Activated CD4-positive, alpha-beta memory T cell treated with anti-CD3 and anti-CD28 coated beads for 36 hours (primary cell): ENCODE results near the gene HOXA13. TPM values are rescaled to one million over a fixed set of nuclear protein-coding genes. Genes with fewer than 3 reads are reported as not detected.

ENCODE experiments used
- CTCF ChIA-PET: fragments of 350-600 bp; sonication (Branson Sonifier 250); formaldehyde crosslinking; loops from one replicate; lab custom pipeline; 2021; ENCODE audit warnings: antibody characterized with exemption, inconsistent platforms; lab: Charles Lee
- POLR2A ChIA-PET: fragments of 350-600 bp; sonication (Branson Sonifier 250); formaldehyde crosslinking; loops from one replicate; lab custom pipeline; 2021; ENCODE audit warnings: antibody characterized with exemption; lab: Charles Lee
- DNase-seq: peaks from one replicate; pipeline ENCODE4 v3.0.0-alpha.2; 2020
- H3K27ac Mint-ChIP-seq: one replicate; pipeline ENCODE4 v1.8.0; 2021; ENCODE audit warnings: mixed read lengths
- H3K27me3 Mint-ChIP-seq: one replicate; pipeline ENCODE4 v1.8.0; 2021; ENCODE audit warnings: mixed read lengths
- H3K36me3 Mint-ChIP-seq: one replicate; pipeline ENCODE4 v1.8.0; 2021; ENCODE audit warnings: mixed read lengths
- H3K4me1 Mint-ChIP-seq: one replicate; pipeline ENCODE4 v1.8.0; 2021; ENCODE audit warnings: low read depth, mixed read lengths
- H3K4me3 Mint-ChIP-seq: one replicate; pipeline ENCODE4 v1.8.0; 2021; ENCODE audit warnings: mild to moderate bottlenecking, mixed read lengths
- H3K9me3 Mint-ChIP-seq: one replicate; pipeline ENCODE4 v1.8.0; 2021; ENCODE audit warnings: mixed read lengths
- intact Hi-C: fragments of 100-400 bp; cut with micrococcal nuclease; formaldehyde crosslinking; loops from one replicate; pipeline ENCODE4 v1.15.1; 2023
- total RNA-seq, 2 experiments: library from RNA; stranded (reverse); gene quantifications; one replicate each; pipeline ENCODE4 v1.2.3, GENCODE V29; 2021

The HOXA13 gene
- total RNA-seq, 2 experiments from 2014 or later = not detected

GRCh38 chr7:27224983-27225934 is 25.4 kb upstream of the HOXA13 start:
- Mint-ChIP-seq H3K27me3 (peaks cover 48% of the 10 kb centered on the region), H3K4me3 (no peak overlapping the region), H3K36me3 (no peaks in the 10 kb centered on the region), H3K9me3 (no peaks in the 10 kb centered on the region), H3K4me1 (peaks cover 5% of the 10 kb centered on the region), H3K27ac (no peak overlapping the region)
- intact Hi-C loops = no loop called here
- no peak for DNase-seq
- ChIA-PET CTCF (interaction anchor here (0.6 kb wide), 1 partner anchor 397 kb away, joined by 3 read pairs; no protein-coding TSS in a partner anchor), POLR2A (no interaction called here)

GRCh38 chr7:27223941-27224575 is 24.2 kb upstream of the HOXA13 start:
- intact Hi-C loops = loop anchor here (2.0 kb wide), 1 partner anchor 13 kb away; no protein-coding TSS in a partner anchor
- H3K4me1 Mint-ChIP-seq = peaks cover 5% of the 10 kb centered on the region
- ChIA-PET CTCF (no interaction called here), POLR2A (no interaction called here)
- H3K36me3 Mint-ChIP-seq = no peaks in the 10 kb centered on the region
- no peak for DNase-seq
- H3K27ac Mint-ChIP-seq = no peak overlapping the region
- H3K4me3 Mint-ChIP-seq = no peak overlapping the region
- H3K9me3 Mint-ChIP-seq = no peaks in the 10 kb centered on the region
- H3K27me3 Mint-ChIP-seq = peaks cover 57% of the 10 kb centered on the region

- DNase-seq = no peak
- ChIA-PET CTCF (no interaction called here), POLR2A (no interaction called here)
- Mint-ChIP-seq H3K9me3 (no peaks in the 10 kb centered on the region), H3K36me3 (no peaks in the 10 kb centered on the region), H3K27me3 (peaks cover 55% of the 10 kb centered on the region), H3K27ac (no peak overlapping the region), H3K4me3 (no peak overlapping the region), H3K4me1 (peaks cover 5% of the 10 kb centered on the region)
- intact Hi-C loops = no loop called here
Observed at GRCh38 chr7:27221201-27221797, 21.4 kb upstream of the HOXA13 start.

GRCh38 chr7:27220440-27220955 is 20.6 kb upstream of the HOXA13 start:
- H3K9me3 Mint-ChIP-seq = no peaks in the 10 kb centered on the region
- peaks cover 60% of the 10 kb centered on the region for H3K27me3 Mint-ChIP-seq
- no peak overlapping the region for H3K4me3 Mint-ChIP-seq
- no peak overlapping the region for H3K27ac Mint-ChIP-seq
- intact Hi-C loops = no loop called here
- H3K4me1 Mint-ChIP-seq = peaks cover 5% of the 10 kb centered on the region
- DNase-seq = no peak
- ChIA-PET CTCF (no interaction called here), POLR2A (interaction anchor here (0.6 kb wide), 1 partner anchor 8 kb away, joined by 3 read pairs; no protein-coding TSS in a partner anchor)
- H3K36me3 Mint-ChIP-seq = no peaks in the 10 kb centered on the region

GRCh38 chr7:27219821-27220220 is 19.9 kb upstream of the HOXA13 start:
- peaks cover 3% of the 10 kb centered on the region for H3K4me1 Mint-ChIP-seq
- no peak overlapping the region for H3K4me3 Mint-ChIP-seq
- no peak overlapping the region for H3K27ac Mint-ChIP-seq
- intact Hi-C loops = no loop called here
- H3K27me3 Mint-ChIP-seq = peaks cover 59% of the 10 kb centered on the region
- H3K36me3 Mint-ChIP-seq = no peaks in the 10 kb centered on the region
- H3K9me3 Mint-ChIP-seq = no peaks in the 10 kb centered on the region
- CTCF ChIA-PET = no interaction called here
- POLR2A ChIA-PET = no interaction called here
- DNase-seq = no peak

GRCh38 chr7:27217951-27218350 is 18.1 kb upstream of the HOXA13 start:
- POLR2A ChIA-PET = no interaction called here
- no peak for DNase-seq
- Mint-ChIP-seq H3K9me3 (no peaks in the 10 kb centered on the region), H3K36me3 (no peaks in the 10 kb centered on the region), H3K27me3 (peaks cover 65% of the 10 kb centered on the region), H3K4me1 (peaks cover 4% of the 10 kb centered on the region), H3K4me3 (no peak overlapping the region), H3K27ac (no peak overlapping the region)
- intact Hi-C loops = no loop called here
- CTCF ChIA-PET = interaction anchor here (0.7 to 1.2 kb wide), 3 partner anchors 8 to 68 kb away, joined by 3 to 5 read pairs (median 4); no protein-coding TSS in a partner anchor

GRCh38 chr7:27215356-27215755 is 15.5 kb upstream of the HOXA13 start:
- H3K9me3 Mint-ChIP-seq = no peaks in the 10 kb centered on the region
- intact Hi-C loops = no loop called here
- DNase-seq = no peak
- ChIA-PET CTCF (no interaction called here), POLR2A (no interaction called here)
- H3K4me1 Mint-ChIP-seq = peaks cover 11% of the 10 kb centered on the region
- H3K27me3 Mint-ChIP-seq = peaks cover 73% of the 10 kb centered on the region
- no peaks in the 10 kb centered on the region for H3K36me3 Mint-ChIP-seq
- H3K4me3 Mint-ChIP-seq = no peak overlapping the region
- H3K27ac Mint-ChIP-seq = no peak overlapping the region

GRCh38 chr7:27214239-27214950 is 14.5 kb upstream of the HOXA13 start:
- Mint-ChIP-seq H3K27me3 (peaks cover 73% of the 10 kb centered on the region), H3K27ac (no peak overlapping the region), H3K36me3 (no peaks in the 10 kb centered on the region), H3K4me3 (no peak overlapping the region), H3K9me3 (no peaks in the 10 kb centered on the region), H3K4me1 (peaks cover 13% of the 10 kb centered on the region)
- CTCF ChIA-PET = no interaction called here
- POLR2A ChIA-PET = no interaction called here
- DNase-seq = no peak
- intact Hi-C loops = loop anchor here (5.0 kb wide), 1 partner anchor 718 kb away; no protein-coding TSS in a partner anchor

- no peak overlapping the region for H3K27ac Mint-ChIP-seq
- POLR2A ChIA-PET = no interaction called here
- no peak overlapping the region for H3K4me3 Mint-ChIP-seq
- CTCF ChIA-PET = interaction anchor here (0.7 to 1.3 kb wide), 2 partner anchors 9 to 14 kb away, joined by 3 read pairs; no protein-coding TSS in a partner anchor
- no peaks in the 10 kb centered on the region for H3K36me3 Mint-ChIP-seq
- peaks cover 75% of the 10 kb centered on the region for H3K27me3 Mint-ChIP-seq
- no peak for DNase-seq
- H3K9me3 Mint-ChIP-seq = no peaks in the 10 kb centered on the region
- intact Hi-C loops = loop anchor here (5.0 kb wide), 1 partner anchor 719 kb away; no protein-coding TSS in a partner anchor
- H3K4me1 Mint-ChIP-seq = peaks cover 13% of the 10 kb centered on the region
Observed at GRCh38 chr7:27213433-27214238, 13.7 kb upstream of the HOXA13 start.

- Mint-ChIP-seq H3K36me3 (no peaks in the 10 kb centered on the region), H3K27me3 (peaks cover 80% of the 10 kb centered on the region), H3K9me3 (no peaks in the 10 kb centered on the region), H3K4me1 (peaks cover 13% of the 10 kb centered on the region), H3K4me3 (no peak overlapping the region), H3K27ac (no peak overlapping the region)
- no peak for DNase-seq
- ChIA-PET POLR2A (no interaction called here), CTCF (interaction anchor here (0.7 to 1.6 kb wide), 5 partner anchors 9 to 363 kb away, joined by 3 to 8 read pairs (median 3); no protein-coding TSS in a partner anchor)
- intact Hi-C loops = loop anchor here (5.0 kb wide), 1 partner anchor 720 kb away; no protein-coding TSS in a partner anchor
Observed at GRCh38 chr7:27212497-27213432, 12.9 kb upstream of the HOXA13 start.
